ENCODE data around the gene MAG.

DNA sequence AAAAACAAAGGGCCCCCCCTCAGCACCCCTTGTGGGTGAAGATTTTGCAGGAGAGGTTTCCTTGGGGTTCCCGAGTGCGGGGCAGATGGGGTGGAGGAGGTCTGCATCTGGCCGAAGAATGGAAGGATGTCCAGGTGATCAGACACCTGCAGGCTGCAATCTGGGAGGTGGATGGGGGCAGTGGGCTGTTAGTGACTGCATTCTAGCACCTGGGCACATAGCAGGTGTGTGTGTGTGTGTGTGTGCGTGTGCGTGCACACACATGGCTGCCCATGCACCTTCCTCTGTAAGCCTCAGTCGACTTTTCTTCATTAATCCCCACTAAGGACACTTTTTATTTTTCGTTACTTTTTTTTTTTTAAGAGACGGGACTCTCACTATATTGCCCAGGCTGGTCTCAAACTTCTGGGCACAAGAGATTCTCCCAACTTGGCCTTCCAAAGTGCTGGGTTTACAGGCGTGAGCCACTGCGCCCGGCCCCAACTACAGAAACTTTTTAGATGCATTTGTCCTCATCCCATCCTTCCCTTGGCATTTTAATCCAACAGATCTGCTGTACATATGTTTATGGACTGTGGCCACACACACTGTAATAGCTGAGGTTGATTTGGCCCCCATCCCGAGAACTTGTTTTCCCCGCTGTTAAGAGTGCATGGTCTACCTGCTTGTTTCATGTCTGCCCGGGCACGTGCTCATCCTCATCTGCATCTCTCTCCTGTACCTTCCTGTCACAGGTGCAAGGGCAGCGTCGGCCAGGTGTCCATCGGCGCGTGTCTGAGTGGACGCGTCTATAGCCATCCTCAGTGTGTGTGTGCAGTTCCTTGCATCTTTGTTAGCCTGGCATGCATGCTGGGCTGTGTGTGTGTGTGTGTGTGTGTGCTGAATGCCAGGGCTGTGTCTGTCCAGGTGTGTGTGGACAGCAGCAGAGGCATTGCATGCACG is 731 bp downstream of the MAG start:
- TF ChIP-seq, protein P1, sequence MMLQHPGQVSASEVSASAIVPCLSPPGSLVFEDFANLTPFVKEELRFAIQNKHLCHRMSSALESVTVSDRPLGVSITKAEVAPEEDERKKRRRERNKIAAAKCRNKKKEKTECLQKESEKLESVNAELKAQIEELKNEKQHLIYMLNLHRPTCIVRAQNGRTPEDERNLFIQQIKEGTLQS (CRISPR knock-in tag; conservative IDR thresholded peaks at IDR 0.05) = no peak
- TF ChIP-seq CTCF (IDR thresholded peaks at IDR 0.05) (no peak), ZNF425 (CRISPR knock-in tag; conservative IDR thresholded peaks at IDR 0.05) (no peak), SMAD4 (CRISPR knock-in tag; IDR thresholded peaks at IDR 0.05) (no peak), ELF4 (CRISPR knock-in tag; IDR thresholded peaks at IDR 0.05; ENCODE audit: low read depth) (no peak), ESRRA (CRISPR knock-in tag; IDR thresholded peaks at IDR 0.05; ENCODE audit: borderline replicate concordance) (no peak), MXD4 (CRISPR knock-in tag; IDR thresholded peaks at IDR 0.05; ENCODE audit: borderline replicate concordance) (no peak), CBFB (CRISPR knock-in tag; IDR thresholded peaks at IDR 0.05; ENCODE audit: low read depth) (no peak), FOXJ3 (CRISPR knock-in tag; IDR thresholded peaks at IDR 0.05; ENCODE audit: borderline replicate concordance) (no peak), TP53 (CRISPR knock-in tag; IDR thresholded peaks at IDR 0.05) (no peak), JUN (CRISPR knock-in tag; IDR thresholded peaks at IDR 0.05) (no peak)
- TF ChIP-seq, protein P2, sequence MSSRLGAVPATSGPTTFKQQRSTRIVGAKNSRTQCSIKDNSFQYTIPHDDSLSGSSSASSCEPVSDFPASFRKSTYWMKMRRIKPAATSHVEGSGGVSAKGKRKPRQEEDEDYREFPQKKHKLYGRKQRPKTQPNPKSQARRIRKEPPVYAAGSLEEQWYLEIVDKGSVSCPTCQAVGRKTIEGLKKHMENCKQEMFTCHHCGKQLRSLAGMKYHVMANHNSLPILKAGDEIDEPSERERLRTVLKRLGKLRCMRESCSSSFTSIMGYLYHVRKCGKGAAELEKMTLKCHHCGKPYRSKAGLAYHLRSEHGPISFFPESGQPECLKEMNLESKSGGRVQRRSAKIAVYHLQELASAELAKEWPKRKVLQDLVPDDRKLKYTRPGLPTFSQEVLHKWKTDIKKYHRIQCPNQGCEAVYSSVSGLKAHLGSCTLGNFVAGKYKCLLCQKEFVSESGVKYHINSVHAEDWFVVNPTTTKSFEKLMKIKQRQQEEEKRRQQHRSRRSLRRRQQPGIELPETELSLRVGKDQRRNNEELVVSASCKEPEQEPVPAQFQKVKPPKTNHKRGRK (CRISPR knock-in tag; IDR thresholded peaks at IDR 0.05; ENCODE audit: borderline replicate concordance) = no peak
- TF ChIP-seq, protein P3, sequence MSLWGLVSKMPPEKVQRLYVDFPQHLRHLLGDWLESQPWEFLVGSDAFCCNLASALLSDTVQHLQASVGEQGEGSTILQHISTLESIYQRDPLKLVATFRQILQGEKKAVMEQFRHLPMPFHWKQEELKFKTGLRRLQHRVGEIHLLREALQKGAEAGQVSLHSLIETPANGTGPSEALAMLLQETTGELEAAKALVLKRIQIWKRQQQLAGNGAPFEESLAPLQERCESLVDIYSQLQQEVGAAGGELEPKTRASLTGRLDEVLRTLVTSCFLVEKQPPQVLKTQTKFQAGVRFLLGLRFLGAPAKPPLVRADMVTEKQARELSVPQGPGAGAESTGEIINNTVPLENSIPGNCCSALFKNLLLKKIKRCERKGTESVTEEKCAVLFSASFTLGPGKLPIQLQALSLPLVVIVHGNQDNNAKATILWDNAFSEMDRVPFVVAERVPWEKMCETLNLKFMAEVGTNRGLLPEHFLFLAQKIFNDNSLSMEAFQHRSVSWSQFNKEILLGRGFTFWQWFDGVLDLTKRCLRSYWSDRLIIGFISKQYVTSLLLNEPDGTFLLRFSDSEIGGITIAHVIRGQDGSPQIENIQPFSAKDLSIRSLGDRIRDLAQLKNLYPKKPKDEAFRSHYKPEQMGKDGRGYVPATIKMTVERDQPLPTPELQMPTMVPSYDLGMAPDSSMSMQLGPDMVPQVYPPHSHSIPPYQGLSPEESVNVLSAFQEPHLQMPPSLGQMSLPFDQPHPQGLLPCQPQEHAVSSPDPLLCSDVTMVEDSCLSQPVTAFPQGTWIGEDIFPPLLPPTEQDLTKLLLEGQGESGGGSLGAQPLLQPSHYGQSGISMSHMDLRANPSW (CRISPR knock-in tag; conservative IDR thresholded peaks at IDR 0.05; ENCODE audit: low read depth) = no peak
- TF ChIP-seq, protein P4, sequence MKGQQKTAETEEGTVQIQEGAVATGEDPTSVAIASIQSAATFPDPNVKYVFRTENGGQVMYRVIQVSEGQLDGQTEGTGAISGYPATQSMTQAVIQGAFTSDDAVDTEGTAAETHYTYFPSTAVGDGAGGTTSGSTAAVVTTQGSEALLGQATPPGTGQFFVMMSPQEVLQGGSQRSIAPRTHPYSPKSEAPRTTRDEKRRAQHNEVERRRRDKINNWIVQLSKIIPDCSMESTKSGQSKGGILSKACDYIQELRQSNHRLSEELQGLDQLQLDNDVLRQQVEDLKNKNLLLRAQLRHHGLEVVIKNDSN (CRISPR knock-in tag; IDR thresholded peaks at IDR 0.05) = no peak
